GM19351 (cell line): ENCODE results near the gene OR5AU1.

Experiments
- ATAC-seq: cut with Tn5 transposase; IDR thresholded peaks from one replicate; pipeline ENCODE4 v1.9.1; 2021; ENCODE audit warnings: mild to moderate bottlenecking, moderate library complexity; ENCODE audit not compliant: unreplicated experiment

OR5AU1 gene

DNA sequence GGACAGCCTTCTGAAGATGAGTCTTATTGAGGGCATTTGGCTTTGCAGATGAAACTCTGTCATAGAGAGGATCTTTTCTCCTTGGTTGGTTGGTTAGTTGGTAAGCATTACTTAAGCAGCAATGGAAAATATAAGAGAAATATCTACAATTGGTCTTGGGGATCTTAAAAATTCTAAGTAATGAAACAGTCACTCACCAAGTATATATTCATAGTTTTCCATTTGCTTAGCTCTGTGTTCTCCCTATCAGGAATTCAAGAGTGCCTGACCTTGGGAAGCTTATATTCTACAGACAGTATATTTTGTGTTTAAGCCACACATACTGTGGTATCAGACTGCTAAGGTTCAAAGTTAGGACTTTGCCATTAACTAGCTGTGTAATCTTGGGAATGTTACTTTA, at the start of gene OR5AU1:
OR5AU1 (minus strand) TSS at position 101 of the 400 bp plus-strand sequence. CDS start 191 bp downstream, outside the sequence.
- no peak for ATAC-seq

DNA sequence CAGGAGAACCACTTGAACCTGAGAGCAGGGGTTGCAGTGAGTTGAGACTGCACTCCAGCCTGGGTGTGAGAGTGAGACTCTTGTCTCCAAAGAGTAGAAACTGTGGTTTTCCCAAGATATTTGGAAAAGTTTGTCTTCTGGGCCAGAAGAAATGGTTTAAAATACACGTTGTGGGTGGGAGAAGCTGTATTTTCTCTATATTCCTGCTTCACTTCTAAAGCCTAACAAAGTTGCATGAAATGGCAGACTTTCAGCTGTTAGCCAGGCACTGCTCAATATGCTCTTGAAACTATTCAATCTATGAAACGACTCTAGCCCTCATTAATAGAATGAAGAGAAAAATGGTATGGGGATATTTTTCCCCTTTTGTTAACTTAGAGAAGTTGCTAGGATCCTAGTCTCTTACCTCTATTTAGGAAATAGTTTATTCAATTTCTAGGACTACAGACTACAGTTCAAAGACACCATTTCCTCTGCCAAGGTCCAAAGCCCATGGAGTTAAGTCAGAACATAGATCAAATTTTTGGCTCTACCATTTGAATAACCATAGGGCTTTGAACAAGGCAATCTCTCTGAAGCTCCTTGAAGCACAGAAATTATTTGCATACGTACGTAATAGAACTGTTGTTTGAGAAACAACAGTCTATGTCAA, 49.3 kb upstream of the OR5AU1 start:
- ATAC-seq, result no peak

DNA sequence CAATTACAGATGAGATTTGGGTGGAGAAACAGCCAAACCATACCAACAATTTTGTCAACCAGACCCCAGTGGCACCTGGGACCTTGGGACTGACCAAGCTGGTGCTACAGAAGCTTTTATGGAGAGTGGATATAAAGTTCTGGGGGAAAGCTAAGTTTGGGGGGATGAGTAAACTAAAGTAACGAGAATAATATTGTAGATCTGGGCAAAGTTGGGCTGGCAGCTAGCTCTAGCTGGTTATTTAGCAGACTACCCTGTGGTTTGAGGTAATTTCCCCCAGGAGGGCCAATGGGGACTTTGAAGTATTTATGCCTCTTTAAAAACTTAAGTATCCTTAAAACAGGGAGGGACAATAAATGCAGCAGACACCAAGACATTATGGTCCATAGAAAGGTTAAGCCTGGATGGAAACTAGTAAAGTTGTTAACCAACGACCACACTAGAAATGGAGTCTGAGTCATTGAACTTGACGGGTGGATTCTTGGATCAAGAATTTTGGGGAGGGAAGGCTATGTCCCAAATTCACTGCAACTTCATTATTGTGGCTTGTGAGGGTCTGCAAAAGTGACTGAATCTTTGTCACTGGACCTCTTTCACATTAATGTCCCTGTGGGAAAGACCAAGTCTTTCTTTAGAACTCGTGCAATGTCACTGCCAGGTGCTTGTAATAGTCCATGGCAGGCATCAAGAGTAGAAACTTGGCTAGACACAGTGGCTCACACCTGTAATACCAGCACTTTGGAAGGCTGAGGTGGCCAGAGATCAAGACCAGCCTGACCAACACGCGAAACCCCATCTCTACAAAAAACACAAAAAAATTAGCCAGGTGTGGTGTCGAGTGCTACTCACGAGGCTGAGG, 48.5 kb upstream of the OR5AU1 start:
- no peak for ATAC-seq

DNA sequence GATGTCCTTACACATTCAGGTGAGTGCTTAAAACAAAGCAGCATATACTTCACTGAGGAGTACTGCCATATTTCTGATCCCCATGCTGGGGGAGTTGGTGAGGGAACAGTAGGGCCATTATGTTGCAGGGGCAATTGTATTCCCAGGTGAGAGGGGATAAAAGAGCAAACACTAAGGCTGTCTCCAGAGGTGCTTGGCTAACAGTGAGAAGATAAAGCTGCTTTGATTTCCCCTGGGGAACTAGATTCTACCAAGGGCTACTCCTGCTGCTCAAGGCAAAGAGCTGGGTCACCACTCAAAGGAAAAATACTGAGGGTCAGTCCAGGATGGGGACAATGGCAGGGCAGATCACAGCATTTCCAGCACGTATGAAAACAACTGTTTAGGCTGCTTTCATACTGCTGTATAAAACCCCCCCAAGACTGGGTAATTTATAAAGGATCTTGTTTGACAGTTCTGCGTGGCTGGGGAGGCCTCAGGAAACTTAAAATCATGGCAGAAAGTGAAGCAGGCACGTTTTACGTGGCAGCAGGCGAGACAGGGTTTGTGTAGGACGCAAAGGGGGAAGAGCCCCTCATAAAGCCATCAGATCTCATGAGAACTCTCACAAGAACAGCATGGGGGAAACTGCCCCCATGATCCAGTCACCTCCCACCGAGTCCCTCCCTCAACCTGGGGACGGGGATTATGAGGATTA, 47.8 kb upstream of the OR5AU1 start:
- no peak for ATAC-seq

DNA sequence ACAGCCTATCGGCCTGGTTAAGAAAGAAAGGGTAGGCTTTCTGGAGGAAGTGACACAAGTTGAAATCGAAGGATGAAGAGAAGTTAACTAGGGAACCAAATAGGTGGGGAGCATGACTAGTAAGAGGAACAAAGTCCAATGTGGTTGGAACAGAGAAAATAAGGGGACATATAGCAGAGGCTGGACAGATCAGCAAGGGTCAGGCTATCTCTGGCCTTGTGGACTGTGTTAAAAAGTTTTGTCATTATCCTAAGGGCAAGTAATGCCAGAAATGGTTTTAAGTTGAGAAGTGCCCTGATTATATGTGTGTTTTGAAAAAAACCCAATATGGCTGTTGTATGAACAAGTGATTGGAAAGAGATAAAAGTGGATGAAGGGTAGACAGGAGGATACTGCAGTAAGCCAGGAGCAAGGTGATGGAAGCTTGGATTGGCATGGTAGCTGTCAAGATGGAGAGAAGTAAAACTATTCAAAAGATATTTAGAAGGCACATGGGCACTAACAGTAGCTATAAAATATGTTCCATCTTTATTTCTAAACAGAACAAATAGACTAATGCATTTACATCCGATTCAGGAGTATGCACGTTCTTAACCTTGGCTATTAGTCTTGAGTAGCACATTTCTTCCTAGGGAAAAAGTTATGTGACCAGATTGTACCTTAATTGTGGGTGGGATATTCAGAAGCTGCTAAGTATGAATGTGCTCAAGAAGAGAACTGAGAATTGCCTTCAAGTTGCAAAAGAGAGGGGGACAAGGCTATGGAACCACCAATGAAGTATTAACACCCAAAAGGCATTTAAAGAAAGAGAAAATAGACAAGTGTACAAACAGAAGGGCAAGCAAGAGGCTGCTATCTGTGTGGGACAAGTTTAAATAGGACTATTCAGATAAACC, 46.8 kb upstream of the OR5AU1 start:
- no peak for ATAC-seq

DNA sequence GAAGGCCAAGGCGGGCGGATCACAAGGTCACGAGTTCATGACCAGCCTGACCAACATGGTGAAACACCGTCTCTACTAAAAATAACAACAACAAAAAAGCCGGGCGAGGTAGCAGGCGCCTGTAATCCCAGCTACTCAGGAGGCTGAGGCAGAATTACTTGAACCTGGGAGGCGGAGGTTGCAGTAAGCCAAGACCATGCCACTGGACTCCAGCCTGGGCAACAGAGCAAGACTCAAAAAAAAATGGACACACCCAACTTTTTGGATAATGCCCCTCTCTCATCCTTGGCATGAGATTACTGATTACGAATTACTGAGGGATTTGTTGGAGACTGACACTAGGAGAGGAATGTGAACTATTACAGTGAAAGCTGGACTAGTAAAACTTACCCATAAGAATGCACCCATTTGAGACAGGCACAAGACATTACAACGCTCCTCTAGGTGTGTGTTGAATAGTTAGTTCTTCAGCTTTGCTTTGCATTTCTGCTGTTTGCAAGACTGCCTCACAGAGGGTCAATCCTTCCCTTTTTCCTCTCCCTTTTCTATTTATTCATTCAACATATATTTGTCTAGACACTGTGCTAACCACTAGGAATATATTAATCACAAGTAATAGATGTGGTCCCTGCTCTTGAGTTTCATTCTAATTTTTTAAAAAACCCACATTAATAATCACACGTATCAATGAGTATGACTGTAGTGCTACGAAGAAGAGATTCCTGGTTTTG, 46.0 kb upstream of the OR5AU1 start:
- ATAC-seq, result no peak

DNA sequence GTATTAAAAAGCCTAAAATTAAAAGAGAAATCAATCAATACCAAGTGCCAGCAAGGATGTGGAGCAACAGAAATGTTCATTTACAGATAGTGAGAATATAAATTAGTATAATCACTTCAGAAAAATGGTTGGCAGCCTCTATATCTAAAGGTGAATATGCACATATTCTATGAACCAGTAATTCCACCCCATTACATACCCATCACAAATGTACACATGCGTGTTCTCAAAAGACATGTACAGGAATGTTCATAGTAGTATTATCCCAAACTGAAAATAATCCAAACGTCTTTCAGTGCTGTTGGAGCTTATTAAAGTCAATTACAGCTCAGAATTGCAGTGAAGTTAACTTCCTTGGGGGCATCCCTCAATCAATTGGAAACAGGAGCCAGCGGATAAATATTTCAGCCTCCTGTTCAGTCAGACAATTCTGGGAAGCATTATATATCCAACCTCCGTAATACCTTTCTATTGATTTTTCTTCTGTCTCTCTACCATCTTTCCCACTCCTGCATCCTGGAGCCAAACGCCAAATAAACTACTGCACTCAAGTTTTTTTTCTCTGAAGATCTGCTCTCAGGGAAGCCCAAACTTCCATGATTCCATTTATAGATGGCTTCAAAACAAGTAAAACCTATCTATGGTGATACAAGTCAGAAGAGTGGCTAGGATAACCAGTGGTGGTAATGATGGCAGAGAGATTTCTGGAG, 45.0 kb upstream of the OR5AU1 start:
- ATAC-seq, result no peak

DNA sequence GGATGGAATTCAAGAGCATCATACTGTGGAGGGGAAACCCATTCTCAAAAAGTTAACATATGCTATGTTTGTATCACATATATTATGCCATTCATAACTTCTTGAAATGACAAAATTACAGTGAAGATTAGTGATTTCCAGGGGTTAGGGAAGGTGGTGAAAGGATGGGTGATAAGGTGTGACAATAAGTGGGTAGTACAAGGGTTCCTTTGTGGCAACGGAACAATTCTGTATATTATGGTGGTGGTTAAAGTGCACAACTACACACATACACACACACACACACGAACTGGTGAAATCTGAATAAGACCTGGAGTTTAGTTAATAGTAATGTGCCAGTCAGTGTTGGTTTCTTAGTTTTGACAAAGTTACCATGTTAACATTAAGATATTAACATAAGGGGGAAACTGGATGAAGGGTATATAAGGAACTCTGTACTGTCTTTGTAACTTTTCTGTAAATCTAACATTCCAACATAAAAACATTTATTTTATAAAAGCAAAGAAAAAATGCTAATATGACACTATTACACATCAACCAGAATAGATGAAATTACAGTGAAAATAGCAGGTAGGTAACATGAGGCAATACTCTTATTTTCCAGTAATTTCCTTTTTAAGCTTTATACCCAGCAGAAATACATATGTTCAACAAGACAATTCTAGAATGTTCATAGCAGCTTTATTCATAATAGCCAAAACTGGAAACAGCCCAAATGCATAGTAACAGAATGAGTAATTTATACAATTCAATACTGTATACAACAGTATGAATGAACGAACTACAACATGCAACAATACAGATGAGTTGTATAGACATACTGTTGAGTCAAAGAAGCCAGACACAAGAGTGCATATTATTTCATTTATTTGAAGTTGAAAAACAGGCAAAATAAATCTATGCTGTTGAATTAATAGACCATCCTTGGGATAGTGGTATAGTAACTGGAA, 44.0 kb upstream of the OR5AU1 start:
- no peak for ATAC-seq

DNA sequence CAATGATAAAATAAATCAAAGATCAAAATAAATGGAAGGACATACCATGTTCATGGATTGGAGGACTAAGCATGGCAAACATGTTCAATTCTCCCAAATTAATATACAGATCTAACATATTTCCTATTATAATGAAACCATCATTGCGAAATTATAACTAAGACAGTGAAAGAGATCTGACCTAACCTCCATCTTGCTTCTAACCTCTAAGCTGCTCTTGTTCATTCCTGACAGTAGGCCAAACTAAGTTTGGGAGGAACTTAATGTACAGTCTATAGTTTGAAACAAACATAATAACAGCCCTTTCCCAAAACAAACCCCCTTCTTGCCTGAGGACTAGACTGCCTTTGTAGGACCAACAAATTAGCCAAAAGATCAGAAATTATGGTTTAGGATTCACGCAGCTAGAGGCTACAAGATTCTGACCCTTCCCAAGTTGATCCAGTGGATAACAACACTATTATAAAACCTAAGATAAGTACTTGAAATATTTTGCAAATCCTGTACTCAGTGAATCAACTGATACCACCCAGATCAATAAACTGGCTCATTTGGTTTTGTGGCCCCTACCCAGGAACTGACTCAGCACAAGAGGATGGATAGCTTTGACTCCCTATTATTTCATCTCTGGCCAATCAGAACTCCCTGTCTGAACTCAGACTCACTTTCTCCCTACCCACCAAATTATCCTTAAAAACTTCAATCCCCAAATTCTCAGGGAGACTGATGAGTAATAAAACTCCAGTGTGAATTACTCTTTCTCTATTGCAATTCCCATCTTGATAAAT, 41.7 kb upstream of the OR5AU1 start:
- ATAC-seq, result no peak

DNA sequence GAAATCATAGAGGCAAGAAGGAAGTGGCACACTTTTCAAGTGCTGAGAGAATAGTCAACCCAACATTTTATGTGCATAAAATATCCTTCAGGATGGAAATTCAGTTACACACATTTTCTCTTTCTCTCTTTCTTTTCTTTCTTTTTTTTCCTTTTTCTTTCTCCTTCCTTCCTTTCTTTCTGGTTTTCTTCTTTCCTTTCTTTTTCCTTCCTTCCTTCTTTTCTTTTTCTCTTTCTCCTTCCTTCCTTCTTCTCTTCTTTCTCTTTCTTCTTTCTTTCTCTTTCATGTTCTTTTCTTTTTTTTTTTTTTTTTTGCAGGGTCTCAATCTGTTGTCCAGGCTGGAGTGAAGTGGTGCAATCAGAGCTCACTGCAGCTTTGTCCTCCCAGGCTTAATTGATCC, 38.7 kb upstream of the OR5AU1 start:
- ATAC-seq, result no peak

DNA sequence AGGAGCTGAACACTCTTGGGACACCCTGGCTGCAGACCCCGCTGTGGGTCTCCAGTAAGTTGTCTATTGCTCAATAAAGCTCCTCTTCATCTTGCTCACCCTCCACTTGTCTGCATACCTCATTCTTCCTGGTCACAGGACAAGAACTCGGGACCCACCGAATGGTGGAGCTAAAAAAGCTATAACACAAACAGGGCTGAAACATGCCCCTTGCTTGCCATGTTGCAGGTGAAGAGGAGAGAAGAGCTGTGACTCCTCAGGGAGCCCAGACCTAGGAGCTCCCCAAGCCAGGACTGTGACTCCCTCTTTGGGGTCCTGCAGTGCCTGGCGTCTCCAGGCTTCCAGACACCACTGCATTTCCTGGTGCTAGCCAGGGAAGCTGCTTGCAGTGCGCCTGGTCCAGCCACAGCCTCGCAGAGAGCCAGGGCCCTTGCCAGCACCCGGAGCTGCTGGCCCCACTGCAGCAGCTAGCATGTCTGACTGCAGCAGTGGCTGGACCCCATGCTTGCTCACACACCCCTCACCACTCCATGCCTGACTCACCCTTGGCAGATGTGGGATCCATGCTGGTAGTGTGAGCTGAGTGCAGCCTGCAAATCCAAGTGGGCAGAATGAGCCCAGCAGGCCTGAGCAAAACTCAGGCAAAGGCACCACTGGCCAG, 37.1 kb upstream of the OR5AU1 start:
- ATAC-seq, result no peak

DNA sequence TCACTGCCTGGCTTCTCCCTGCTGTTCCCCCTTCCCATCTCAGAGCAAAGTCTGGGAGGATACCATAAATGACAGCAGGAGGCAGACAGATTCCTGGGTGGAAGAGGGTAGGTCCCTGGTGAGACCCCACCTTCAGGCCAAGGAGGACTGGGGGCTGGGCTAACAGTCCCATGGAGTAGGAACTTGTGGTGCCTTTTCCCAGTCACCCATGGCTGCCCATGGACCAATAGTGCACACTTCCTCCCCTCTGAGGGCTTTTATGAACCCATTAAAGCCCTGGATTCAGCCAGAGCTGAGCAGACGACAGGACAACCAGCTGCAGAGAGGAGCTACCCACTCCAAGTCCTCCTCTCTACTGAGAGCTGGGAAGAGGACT, 36.6 kb upstream of the OR5AU1 start:
- no peak for ATAC-seq

DNA sequence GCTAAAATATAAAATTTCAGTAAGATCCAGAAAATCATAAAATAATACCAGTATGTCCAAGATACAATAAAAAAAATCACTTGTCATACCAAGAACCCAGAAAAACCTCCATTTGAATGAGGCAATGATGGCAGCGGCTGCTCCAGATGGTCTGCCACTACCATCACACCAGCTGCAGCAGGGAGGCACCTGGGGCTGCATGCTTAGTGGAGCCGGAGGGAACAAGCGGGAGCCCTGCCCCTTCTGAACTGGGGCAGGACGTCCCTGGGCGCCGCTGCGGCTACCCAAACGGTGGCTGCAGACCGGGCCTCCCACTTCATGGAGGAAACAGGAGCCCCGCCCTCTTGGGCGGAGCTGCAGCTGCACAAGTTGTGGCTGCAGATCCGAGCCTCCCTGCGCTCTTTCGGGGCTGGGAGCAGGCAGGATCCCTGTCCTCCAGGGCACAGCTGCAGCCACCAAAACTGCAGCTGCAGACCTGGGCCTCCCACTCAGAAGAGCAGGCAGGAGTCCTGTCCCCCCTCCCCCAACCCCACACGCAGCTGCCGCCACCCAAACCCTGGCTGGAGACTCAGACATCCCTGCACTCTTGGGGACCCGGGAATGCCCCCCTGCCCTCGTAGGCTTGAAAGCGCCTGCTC, 36.1 kb upstream of the OR5AU1 start:
- ATAC-seq, result peak; percentile 98

DNA sequence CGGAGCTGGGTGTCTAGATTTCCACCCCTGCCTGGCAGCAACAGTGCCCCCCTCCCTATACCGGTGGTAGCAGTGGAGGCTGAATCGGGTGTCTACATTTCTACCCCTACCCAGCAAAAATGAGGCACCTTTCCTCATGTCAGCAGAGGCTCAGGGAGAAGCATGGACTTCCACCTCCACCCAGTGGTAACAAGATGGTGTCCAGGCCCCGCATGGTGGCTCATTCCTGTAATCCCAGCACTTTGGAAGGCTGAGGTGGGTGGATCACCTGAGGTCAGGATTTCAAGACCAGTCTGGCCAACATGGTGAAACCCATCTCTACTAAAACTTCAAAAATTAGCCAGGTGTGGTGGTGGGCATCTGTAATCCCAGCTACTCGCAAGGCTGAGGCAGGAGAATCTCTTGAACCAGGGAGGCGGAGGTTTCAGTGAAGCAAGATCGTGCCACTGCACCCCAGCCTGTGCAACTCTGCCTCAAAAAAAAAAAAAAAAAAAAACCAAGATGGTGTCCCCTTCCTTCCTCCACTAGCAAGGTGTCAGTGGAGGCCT, 35.5 kb upstream of the OR5AU1 start:
- ATAC-seq, result no peak

DNA sequence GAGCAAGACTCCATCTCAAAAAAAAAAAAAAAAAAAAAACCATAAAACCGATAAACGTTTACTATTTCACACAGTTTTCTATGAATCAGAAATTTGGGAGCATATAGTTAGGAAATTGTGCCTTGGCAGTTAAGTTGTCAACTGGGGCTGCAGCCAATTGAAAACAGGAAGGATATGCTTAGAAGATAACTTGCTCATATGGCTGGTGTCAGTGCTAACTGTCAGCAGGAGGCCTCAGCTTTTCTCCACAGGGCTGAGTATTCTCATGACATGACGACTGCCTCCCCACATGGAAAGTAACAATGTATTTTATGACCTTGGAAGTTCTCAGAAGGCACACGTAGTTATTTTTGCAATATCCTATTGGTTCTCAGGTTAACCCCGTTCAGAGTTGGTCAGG, 29.6 kb upstream of the OR5AU1 start:
- ATAC-seq, result no peak

DNA sequence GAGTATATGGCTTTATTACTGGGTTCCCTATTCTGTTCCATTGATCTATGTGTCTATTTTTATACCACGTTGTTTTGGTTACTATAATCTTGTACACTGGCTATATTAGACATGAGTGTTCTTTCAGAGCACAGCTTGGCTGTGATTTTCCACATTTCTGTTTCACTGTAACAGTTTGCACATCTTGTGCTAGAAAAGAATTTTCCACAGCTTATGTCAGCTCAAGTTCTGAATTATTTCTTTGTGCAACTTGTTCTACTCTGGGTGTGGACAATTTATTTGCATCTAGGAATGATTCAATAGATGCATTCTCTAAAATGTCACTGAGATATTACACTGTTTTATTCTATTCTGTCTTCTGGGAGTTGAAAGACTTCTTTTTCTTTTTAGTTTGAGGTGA, 28.4 kb upstream of the OR5AU1 start:
- ATAC-seq, result no peak
